ENCODE measurements around the gene ZNF205. TPM values are rescaled to one million over a fixed set of nuclear protein-coding genes. Genes with fewer than 3 reads are reported as not detected.

ZNF205 gene
- total RNA-seq, 1 experiment from 2014 or later: not detected

GRCh38 chr16:3095869-3096268 lies 16.5 kb upstream of the ZNF205 start:
- no peaks in the 10 kb centered on the region for H3K36me3 ChIP-seq (ENCODE audit: insufficient read depth, low read length)
- H3K4me1 ChIP-seq (ENCODE audit: low read length): peaks cover 19% of the 10 kb centered on the region
- 0 out of 2 replicates have a peak overlapping the region, but pooled peaks have one; percentile 10 for H2AFZ ChIP-seq (ENCODE audit: low read length)
- H3K79me2 ChIP-seq (ENCODE audit: low read length): no peaks in the 10 kb centered on the region
- H3K4me3 ChIP-seq (ENCODE audit: low read length): no peak overlapping the region
- no peaks in the 10 kb centered on the region for H3K9me3 ChIP-seq (ENCODE audit: low read length)
- no peaks in the 10 kb centered on the region for H3K9me2 ChIP-seq (replicated peaks; ENCODE audit: insufficient read depth, low read length)
- peak; percentile 86 for DNase-seq
- no peak overlapping the region for H3K4me2 ChIP-seq (ENCODE audit: low read depth, low read length, poor library complexity, severe bottlenecking)
- H3K27ac ChIP-seq (ENCODE audit: low read length): no peak overlapping the region
- H3K9ac ChIP-seq (ENCODE audit: low read length): no peak overlapping the region
- no peaks in the 10 kb centered on the region for H3K27me3 ChIP-seq (ENCODE audit: low read length)
- H4K20me1 ChIP-seq (ENCODE audit: insufficient read depth, low read depth, low read length): no peaks in the 10 kb centered on the region

GRCh38 chr16:3096362-3096761 lies 16.0 kb upstream of the ZNF205 start:
- Histone ChIP-seq H3K4me1 (ENCODE audit: low read length) (peaks cover 19% of the 10 kb centered on the region), H3K27ac (ENCODE audit: low read length) (no peak overlapping the region), H3K4me3 (ENCODE audit: low read length) (no peak overlapping the region), H4K20me1 (ENCODE audit: insufficient read depth, low read depth, low read length) (no peaks in the 10 kb centered on the region), H3K36me3 (ENCODE audit: insufficient read depth, low read length) (no peaks in the 10 kb centered on the region), H2AFZ (ENCODE audit: low read length) (0 out of 2 replicates have a peak overlapping the region, but pooled peaks have one; percentile 10), H3K79me2 (ENCODE audit: low read length) (no peaks in the 10 kb centered on the region), H3K9ac (ENCODE audit: low read length) (no peak overlapping the region), H3K27me3 (ENCODE audit: low read length) (no peaks in the 10 kb centered on the region), H3K9me2 (replicated peaks; ENCODE audit: insufficient read depth, low read length) (no peaks in the 10 kb centered on the region), H3K9me3 (ENCODE audit: low read length) (no peaks in the 10 kb centered on the region), H3K4me2 (ENCODE audit: low read depth, low read length, poor library complexity, severe bottlenecking) (no peak overlapping the region)
- DNase-seq: peak; percentile 35

- Histone ChIP-seq H3K9me3 (ENCODE audit: low read length) (no peaks in the 10 kb centered on the region), H3K9me2 (replicated peaks; ENCODE audit: insufficient read depth, low read length) (no peaks in the 10 kb centered on the region), H3K36me3 (ENCODE audit: insufficient read depth, low read length) (no peaks in the 10 kb centered on the region), H3K9ac (ENCODE audit: low read length) (no peak overlapping the region), H4K20me1 (ENCODE audit: insufficient read depth, low read depth, low read length) (no peaks in the 10 kb centered on the region), H3K4me1 (ENCODE audit: low read length) (peaks cover 19% of the 10 kb centered on the region), H3K27ac (ENCODE audit: low read length) (no peak overlapping the region), H3K79me2 (ENCODE audit: low read length) (no peaks in the 10 kb centered on the region), H2AFZ (ENCODE audit: low read length) (no peak overlapping the region), H3K4me2 (ENCODE audit: low read depth, low read length, poor library complexity, severe bottlenecking) (no peak overlapping the region), H3K27me3 (ENCODE audit: low read length) (no peaks in the 10 kb centered on the region), H3K4me3 (ENCODE audit: low read length) (no peak overlapping the region)
- no peak for DNase-seq
These were observed 15.1 kb upstream of the ZNF205 start for GRCh38 chr16:3097266-3097665.

GRCh38 chr16:3098459-3099394 lies 13.7 kb upstream of the ZNF205 start, which contains the start of gene ZSCAN10:
Gene ZSCAN10 (minus strand): TSS chr16:3099294. CDS start chr16:3092937, 6,357 bp downstream.
- H3K9me2 ChIP-seq (replicated peaks; ENCODE audit: insufficient read depth, low read length): no peaks in the 10 kb centered on the region
- no peaks in the 10 kb centered on the region for H4K20me1 ChIP-seq (ENCODE audit: insufficient read depth, low read depth, low read length)
- no peaks in the 10 kb centered on the region for H3K36me3 ChIP-seq (ENCODE audit: insufficient read depth, low read length)
- H3K4me1 ChIP-seq (ENCODE audit: low read length): peaks cover 9% of the 10 kb centered on the region
- no peak within 1 kb of the TSS for H3K4me3 ChIP-seq (ENCODE audit: low read length)
- no peaks in the 10 kb centered on the region for H3K27me3 ChIP-seq (ENCODE audit: low read length)
- no peaks in the 10 kb centered on the region for H3K79me2 ChIP-seq (ENCODE audit: low read length)
- H3K4me2 ChIP-seq (ENCODE audit: low read depth, low read length, poor library complexity, severe bottlenecking): no peak within 1 kb of the TSS
- no peak within 1 kb of the TSS for H3K27ac ChIP-seq (ENCODE audit: low read length)
- DNase-seq: no peak
- H3K9ac ChIP-seq (ENCODE audit: low read length): no peak within 1 kb of the TSS
- H2AFZ ChIP-seq (ENCODE audit: low read length): no peak within 1 kb of the TSS
- no peaks in the 10 kb centered on the region for H3K9me3 ChIP-seq (ENCODE audit: low read length)

GRCh38 chr16:3099395-3099731 lies 13.0 kb upstream of the ZNF205 start:
- Histone ChIP-seq H3K9ac (ENCODE audit: low read length) (no peak overlapping the region), H3K9me2 (replicated peaks; ENCODE audit: insufficient read depth, low read length) (no peaks in the 10 kb centered on the region), H3K27me3 (ENCODE audit: low read length) (no peaks in the 10 kb centered on the region), H2AFZ (ENCODE audit: low read length) (no peak overlapping the region), H3K4me1 (ENCODE audit: low read length) (peaks cover 9% of the 10 kb centered on the region), H3K4me3 (ENCODE audit: low read length) (no peak overlapping the region), H3K4me2 (ENCODE audit: low read depth, low read length, poor library complexity, severe bottlenecking) (no peak overlapping the region), H3K36me3 (ENCODE audit: insufficient read depth, low read length) (no peaks in the 10 kb centered on the region), H4K20me1 (ENCODE audit: insufficient read depth, low read depth, low read length) (no peaks in the 10 kb centered on the region), H3K27ac (ENCODE audit: low read length) (no peak overlapping the region), H3K79me2 (ENCODE audit: low read length) (no peaks in the 10 kb centered on the region), H3K9me3 (ENCODE audit: low read length) (no peaks in the 10 kb centered on the region)
- no peak for DNase-seq

- no peak overlapping the region for H3K9ac ChIP-seq (ENCODE audit: low read length)
- peaks cover 9% of the 10 kb centered on the region for H3K4me1 ChIP-seq (ENCODE audit: low read length)
- H3K79me2 ChIP-seq (ENCODE audit: low read length): no peaks in the 10 kb centered on the region
- H3K9me3 ChIP-seq (ENCODE audit: low read length): no peaks in the 10 kb centered on the region
- H3K27ac ChIP-seq (ENCODE audit: low read length): no peak overlapping the region
- H3K36me3 ChIP-seq (ENCODE audit: insufficient read depth, low read length): no peaks in the 10 kb centered on the region
- DNase-seq: peak; percentile 94
- H3K9me2 ChIP-seq (replicated peaks; ENCODE audit: insufficient read depth, low read length): no peaks in the 10 kb centered on the region
- H3K4me2 ChIP-seq (ENCODE audit: low read depth, low read length, poor library complexity, severe bottlenecking): peak overlapping the region; percentile 18
- H3K4me3 ChIP-seq (ENCODE audit: low read length): no peak overlapping the region
- no peaks in the 10 kb centered on the region for H3K27me3 ChIP-seq (ENCODE audit: low read length)
- H2AFZ ChIP-seq (ENCODE audit: low read length): no peak overlapping the region
- H4K20me1 ChIP-seq (ENCODE audit: insufficient read depth, low read depth, low read length): no peaks in the 10 kb centered on the region
These were observed 12.5 kb upstream of the ZNF205 start for GRCh38 chr16:3099732-3100499.

GRCh38 chr16:3101018-3101840 lies 11.2 kb upstream of the ZNF205 start:
- Histone ChIP-seq H3K27me3 (ENCODE audit: low read length) (no peaks in the 10 kb centered on the region), H3K9ac (ENCODE audit: low read length) (no peak overlapping the region), H4K20me1 (ENCODE audit: insufficient read depth, low read depth, low read length) (no peaks in the 10 kb centered on the region), H3K4me3 (ENCODE audit: low read length) (no peak overlapping the region), H3K4me2 (ENCODE audit: low read depth, low read length, poor library complexity, severe bottlenecking) (no peak overlapping the region), H3K27ac (ENCODE audit: low read length) (no peak overlapping the region), H3K4me1 (ENCODE audit: low read length) (peaks cover 13% of the 10 kb centered on the region), H3K9me3 (ENCODE audit: low read length) (no peaks in the 10 kb centered on the region), H3K79me2 (ENCODE audit: low read length) (no peaks in the 10 kb centered on the region), H3K36me3 (ENCODE audit: insufficient read depth, low read length) (no peaks in the 10 kb centered on the region), H2AFZ (ENCODE audit: low read length) (no peak overlapping the region), H3K9me2 (replicated peaks; ENCODE audit: insufficient read depth, low read length) (no peaks in the 10 kb centered on the region)
- peak; percentile 81 for DNase-seq

Data from Karpas-422 (cell line).